ENCODE measurements around the gene AFG1L. TPM values are rescaled to one million over a fixed set of nuclear protein-coding genes. Genes with fewer than 3 reads are reported as not detected.
"Not testable (repeated sequence)": the region's sequence is repeated elsewhere in the genome, so short reads cannot be mapped to it uniquely, and the experiment has no call there.

The AFG1L gene
- total and polyA plus RNA-seq, 2 donors (not counting 1 experiment from before 2014, with no cell fraction given), result 1.7 to 5.4 TPM

DNA sequence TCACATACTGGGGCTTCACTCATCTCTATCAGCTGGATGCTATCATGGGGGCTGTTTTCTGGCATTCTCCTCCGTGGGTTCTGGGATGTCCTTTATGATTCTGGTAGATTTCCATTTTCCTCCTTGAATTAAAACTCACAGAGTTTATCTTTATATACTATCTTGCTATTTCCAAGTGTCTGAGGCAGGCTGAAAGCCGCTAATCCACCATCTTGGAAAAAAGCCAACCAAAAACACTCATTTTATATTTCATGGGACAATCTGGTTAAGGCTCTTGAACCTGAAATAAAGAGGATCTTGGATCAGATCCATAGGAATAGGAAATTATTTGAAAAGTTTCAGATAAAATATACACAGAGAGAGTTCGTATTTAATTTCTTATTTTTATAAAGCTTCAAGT lies 86.0 kb downstream of the AFG1L start:
- TF ChIP-seq, protein P1, sequence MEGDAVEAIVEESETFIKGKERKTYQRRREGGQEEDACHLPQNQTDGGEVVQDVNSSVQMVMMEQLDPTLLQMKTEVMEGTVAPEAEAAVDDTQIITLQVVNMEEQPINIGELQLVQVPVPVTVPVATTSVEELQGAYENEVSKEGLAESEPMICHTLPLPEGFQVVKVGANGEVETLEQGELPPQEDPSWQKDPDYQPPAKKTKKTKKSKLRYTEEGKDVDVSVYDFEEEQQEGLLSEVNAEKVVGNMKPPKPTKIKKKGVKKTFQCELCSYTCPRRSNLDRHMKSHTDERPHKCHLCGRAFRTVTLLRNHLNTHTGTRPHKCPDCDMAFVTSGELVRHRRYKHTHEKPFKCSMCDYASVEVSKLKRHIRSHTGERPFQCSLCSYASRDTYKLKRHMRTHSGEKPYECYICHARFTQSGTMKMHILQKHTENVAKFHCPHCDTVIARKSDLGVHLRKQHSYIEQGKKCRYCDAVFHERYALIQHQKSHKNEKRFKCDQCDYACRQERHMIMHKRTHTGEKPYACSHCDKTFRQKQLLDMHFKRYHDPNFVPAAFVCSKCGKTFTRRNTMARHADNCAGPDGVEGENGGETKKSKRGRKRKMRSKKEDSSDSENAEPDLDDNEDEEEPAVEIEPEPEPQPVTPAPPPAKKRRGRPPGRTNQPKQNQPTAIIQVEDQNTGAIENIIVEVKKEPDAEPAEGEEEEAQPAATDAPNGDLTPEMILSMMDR (conservative IDR thresholded peaks at IDR 0.05 in 1 of 2, IDR thresholded peaks at IDR 0.05 in 1 of 2; ENCODE audit: low read depth in 1 of 2, low read length in 2 of 2), result no peak
- no peak for TF ChIP-seq EZH2 (IDR thresholded peaks at IDR 0.05; ENCODE audit: low read length, missing control alignments)
- Histone ChIP-seq H3K4me2 (ENCODE audit: extremely low read depth, insufficient read depth, low read length) (no peak overlapping the region), H3K4me3 (replicated peaks in 1 of 4; ENCODE audit: control extremely low read depth in 1 of 4, insufficient read depth in 1 of 4, low read depth in 3 of 4, low read length in 4 of 4) (no peak overlapping the region), H3K4me1 (ENCODE audit: control insufficient read depth, extremely low read depth, insufficient read depth, low read length) (no peaks in the 10 kb centered on the region), H4K20me1 (ENCODE audit: control insufficient read depth, extremely low read depth, insufficient read depth, low read length) (no peaks in the 10 kb centered on the region), H3K27ac (ENCODE audit: insufficient read depth, low read length) (no peak overlapping the region), H3K9ac (ENCODE audit: insufficient read depth, low read length) (no peak overlapping the region), H3K27me3 (ENCODE audit: control insufficient read depth, insufficient read depth, low read length) (no peaks in the 10 kb centered on the region), H3K9me3 (ENCODE audit: control insufficient read depth, insufficient read depth, low read depth, low read length) (no peaks in the 10 kb centered on the region), H3K79me2 (ENCODE audit: control insufficient read depth, insufficient read depth, low read length) (no peaks in the 10 kb centered on the region), H3K36me3 (ENCODE audit: control insufficient read depth, insufficient read depth, low read length) (no peaks in the 10 kb centered on the region), H2AFZ (ENCODE audit: low read length) (no peak overlapping the region)
- no peak for DNase-seq (ENCODE audit: low read depth in 2 of 2)

DNA sequence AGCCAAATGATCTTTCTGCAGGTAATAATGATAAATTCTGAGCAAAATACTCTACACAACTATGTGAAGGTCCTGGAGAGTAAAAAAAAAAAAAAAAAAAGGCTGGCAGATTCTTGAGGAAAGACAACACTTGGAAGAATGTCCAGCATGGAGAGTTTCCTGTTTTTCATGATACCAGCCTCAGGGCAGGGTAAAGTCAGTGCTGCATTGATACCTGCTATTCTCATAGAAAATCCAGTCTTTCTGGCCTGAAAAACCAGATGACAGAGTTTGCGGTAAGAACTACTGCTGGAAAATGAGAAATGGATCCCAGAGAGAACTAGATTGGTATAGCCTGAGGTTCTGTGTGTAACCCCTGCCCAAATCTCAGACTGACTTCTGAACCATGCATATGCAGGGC lies 89.1 kb downstream of the AFG1L start:
- H3K36me3 ChIP-seq (ENCODE audit: control insufficient read depth, insufficient read depth, low read length), result no peaks in the 10 kb centered on the region
- DNase-seq (ENCODE audit: low read depth in 2 of 2), result no peak
- no peaks in the 10 kb centered on the region for H3K27me3 ChIP-seq (ENCODE audit: control insufficient read depth, insufficient read depth, low read length)
- no peaks in the 10 kb centered on the region for H3K4me1 ChIP-seq (ENCODE audit: control insufficient read depth, extremely low read depth, insufficient read depth, low read length)
- TF ChIP-seq EZH2 (IDR thresholded peaks at IDR 0.05; ENCODE audit: low read length, missing control alignments), result no peak
- TF ChIP-seq, protein P1 (conservative IDR thresholded peaks at IDR 0.05 in 1 of 2, IDR thresholded peaks at IDR 0.05 in 1 of 2; ENCODE audit: low read depth in 1 of 2, low read length in 2 of 2), result no peak
- no peaks in the 10 kb centered on the region for H3K9me3 ChIP-seq (ENCODE audit: control insufficient read depth, insufficient read depth, low read depth, low read length)
- no peak overlapping the region for H3K9ac ChIP-seq (ENCODE audit: insufficient read depth, low read length)
- no peaks in the 10 kb centered on the region for H3K79me2 ChIP-seq (ENCODE audit: control insufficient read depth, insufficient read depth, low read length)
- H3K4me3 ChIP-seq (replicated peaks in 1 of 4; ENCODE audit: control extremely low read depth in 1 of 4, insufficient read depth in 1 of 4, low read depth in 3 of 4, low read length in 4 of 4), result no peak overlapping the region
- no peak overlapping the region for H2AFZ ChIP-seq (ENCODE audit: low read length)
- H3K27ac ChIP-seq (ENCODE audit: insufficient read depth, low read length), result no peak overlapping the region
- H3K4me2 ChIP-seq (ENCODE audit: extremely low read depth, insufficient read depth, low read length), result no peak overlapping the region
- H4K20me1 ChIP-seq (ENCODE audit: control insufficient read depth, extremely low read depth, insufficient read depth, low read length), result no peaks in the 10 kb centered on the region

DNA sequence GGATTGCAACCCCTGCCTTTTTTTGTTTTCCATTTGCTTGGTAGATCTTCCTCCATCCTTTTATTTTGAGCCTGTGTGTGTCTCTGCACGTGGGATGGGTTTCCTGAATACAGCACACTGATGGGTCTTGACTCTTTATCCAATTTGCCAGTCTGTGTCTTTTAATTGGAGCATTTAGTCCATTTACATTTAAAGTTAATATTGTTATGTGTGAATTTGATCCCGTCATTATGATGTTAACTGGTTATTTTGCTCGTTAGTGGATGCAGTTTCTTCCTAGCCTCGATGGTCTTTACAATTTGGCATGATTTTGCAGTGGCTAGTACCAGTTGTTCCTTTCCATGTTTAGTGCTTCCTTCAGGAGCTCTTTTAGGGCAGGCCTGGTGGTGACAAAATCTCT lies 94.3 kb downstream of the AFG1L start:
- not testable (repeated sequence) for H3K9ac ChIP-seq (ENCODE audit: insufficient read depth, low read length); DNase-seq (ENCODE audit: low read depth in 2 of 2); H3K79me2 ChIP-seq (ENCODE audit: control insufficient read depth, insufficient read depth, low read length); H3K36me3 ChIP-seq (ENCODE audit: control insufficient read depth, insufficient read depth, low read length); H3K4me3 ChIP-seq (replicated peaks in 1 of 4; ENCODE audit: control extremely low read depth in 1 of 4, insufficient read depth in 1 of 4, low read depth in 3 of 4, low read length in 4 of 4); H3K27me3 ChIP-seq (ENCODE audit: control insufficient read depth, insufficient read depth, low read length); H2AFZ ChIP-seq (ENCODE audit: low read length); H4K20me1 ChIP-seq (ENCODE audit: control insufficient read depth, extremely low read depth, insufficient read depth, low read length); H3K4me2 ChIP-seq (ENCODE audit: extremely low read depth, insufficient read depth, low read length); H3K9me3 ChIP-seq (ENCODE audit: control insufficient read depth, insufficient read depth, low read depth, low read length); H3K4me1 ChIP-seq (ENCODE audit: control insufficient read depth, extremely low read depth, insufficient read depth, low read length); H3K27ac ChIP-seq (ENCODE audit: insufficient read depth, low read length)
